Stomach (tissue), 9 donors: ENCODE measurements around the gene KCTD17. TPM values are rescaled to one million over a fixed set of nuclear protein-coding genes. Genes with fewer than 3 reads are reported as not detected.

Experiments
- DNase-seq, 2 donors: peaks; one replicate each; pipeline versions ENCODE4 v3.0.0 to v3.0.0-alpha.2; 2013 to 2019
- H3K27ac ChIP-seq, 5 donors: fragments of 200-600 bp in 4 of 5; sonication (generic) in 4 of 5; one replicate each; pipeline ENCODE4 v1.5.1; 2013 to 2019; ENCODE audit warnings: mild to moderate bottlenecking in 1 of 5, moderate library complexity in 1 of 5
- H3K27me3 ChIP-seq, 3 donors: fragments of 200-600 bp; sonication (generic); one replicate each; pipeline ENCODE4 v1.5.1; 2017 to 2019; ENCODE audit warnings: mixed run types in 1 of 3
- H3K36me3 ChIP-seq, 4 donors: fragments of 200-600 bp; sonication (generic); 1 replicate in 3 of 4; 2 replicates in 1 of 4; pipeline ENCODE4 v1.5.1; 2016 to 2019
- H3K4me1 ChIP-seq, 4 donors: fragments of 200-600 bp; sonication (generic); one replicate each; pipeline ENCODE4 v1.5.1; 2016 to 2019
- H3K4me3 ChIP-seq, 4 donors: fragments of 200-600 bp; sonication (generic) in 3 of 4; one replicate each; pipeline ENCODE4 v1.5.1; 2016 to 2019; ENCODE audit warnings: mild to moderate bottlenecking in 1 of 4
- H3K9me3 ChIP-seq, 4 donors: fragments of 200-600 bp; sonication (generic); one replicate each; pipeline ENCODE4 v1.5.1; 2016 to 2019
- CTCF ChIP-seq, 7 experiments: fragments of 450-650 bp in 4 of 7; fragments of 200-600 bp in 3 of 7; sonication (generic) in 3 of 7; IDR thresholded peaks; one replicate each; pipeline ENCODE4 v1.5.1; 2016 to 2019; ENCODE audit warnings: antibody characterized with exemption in 7 of 7, control low read depth in 2 of 7, mild to moderate bottlenecking in 1 of 7
- EP300 ChIP-seq: sonication (generic); formaldehyde crosslinking; IDR thresholded peaks from one replicate; pipeline ENCODE4 v1.6.1; 2017; ENCODE audit warnings: antibody characterized with exemption
- POLR2A ChIP-seq, 4 donors: fragments of 450-650 bp; IDR thresholded peaks; one replicate each; pipeline ENCODE4 v1.6.1; 2016; ENCODE audit warnings: antibody characterized with exemption in 4 of 4, control low read depth in 2 of 4, mild to moderate bottlenecking in 1 of 4, moderate library complexity in 1 of 4
- POLR2AphosphoS5 ChIP-seq, 3 donors: sonication (generic); formaldehyde crosslinking; IDR thresholded peaks; one replicate each; pipeline ENCODE4 v1.6.1; 2016; ENCODE audit warnings: antibody characterized with exemption in 3 of 3
- WGBS, 5 donors: extraction: QIAGEN DNeasy Blood & Tissue Kit in 3 of 5; methylation state at CpG; one replicate each; pipeline versions ENCODE4 v1.1.5 to v1.1.7; 2013 to 2018; 5-methylcytosine and 5-hydroxymethylcytosine counted together
- intact Hi-C: fragments of 100-400 bp; cut with DNase I; formaldehyde crosslinking; loops from one replicate; pipeline ENCODE4 v1.15.1; 2023; ENCODE audit warnings: low total_unique reads
- polyA plus RNA-seq, 3 donors: library from polyadenylated mRNA; stranded (reverse); fragments of 200-250 nt; gene quantifications; one replicate each; pipeline ENCODE4 v1.2.3, GENCODE V29; 2013
- total RNA-seq, 5 donors: library from RNA; depleted of rRNA; stranded (reverse); fragments of >200 nt; gene quantifications; one replicate each; pipeline versions ENCODE4 v1.1.0 to v1.2.3, GENCODE V29; 2014 to 2016
- donor health status: healthy with polysubstance abuse.
- donor health status: Bipolar disorder and iron deficiency.
- donor health status: healthy.

The KCTD17 gene
- total and polyA plus RNA-seq, 8 donors = 1.8 to 82.8 (median 9.2) TPM

DNA sequence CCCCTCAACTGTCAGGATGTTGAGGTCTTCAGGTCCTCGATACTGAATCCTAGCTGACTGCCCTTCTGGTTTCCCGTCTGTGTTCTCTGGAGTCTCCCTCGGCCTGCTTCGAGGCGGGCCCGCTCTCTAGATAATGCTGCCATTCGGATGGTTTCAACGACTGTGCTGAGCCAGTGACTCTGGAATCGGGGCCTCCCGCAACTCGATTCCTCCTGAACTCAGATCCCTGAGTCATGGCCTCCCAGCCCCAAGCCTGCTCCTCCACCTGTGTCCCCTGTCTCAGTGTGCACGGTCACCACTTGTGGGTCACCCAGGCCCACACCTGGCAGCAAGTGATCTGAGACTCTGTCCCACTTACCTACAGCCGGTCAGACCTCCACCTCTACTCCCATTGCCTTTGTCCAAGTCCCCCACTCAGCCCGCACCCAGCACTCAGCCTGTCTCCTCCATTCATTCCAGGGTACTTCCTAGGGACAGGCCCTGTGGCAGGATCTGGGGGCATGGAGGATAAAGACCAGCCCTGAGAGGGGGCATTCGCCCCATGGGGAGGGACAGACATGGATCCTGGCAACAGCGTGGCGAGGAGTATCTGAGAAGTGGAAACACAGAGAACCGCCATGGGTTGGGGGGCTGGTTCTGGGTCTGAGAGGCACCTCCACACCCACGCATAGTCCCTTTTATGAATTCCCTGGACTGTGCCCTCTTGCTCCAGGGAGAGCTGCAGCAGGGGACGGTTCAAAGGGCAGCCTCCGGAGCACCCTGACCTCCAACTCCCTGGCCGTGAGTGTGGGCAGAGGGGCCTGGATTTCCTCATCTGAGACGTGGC, 17.7 kb upstream of the KCTD17 start:
- Histone ChIP-seq H3K27ac (peak overlapping the region in 4 of 5 donors; percentile 72 to 89 (median 81)), H3K4me1 (peaks cover 13 to 40% (median 23%) of the 10 kb centered on the region in 4 donors), H3K36me3 (peaks cover 14 to 23% (median 21%) of the 10 kb centered on the region in 4 donors), H3K4me3 (no peak overlapping the region), H3K9me3 (no peaks in the 10 kb centered on the region), H3K27me3 (peaks cover 0 to 19% (median 9%) of the 10 kb centered on the region in 3 donors)
- DNase-seq = no peak
- intact Hi-C loops = no loop called here
- WGBS, 5 donors = 77 to 88% (median 84%) methylated on average over 21 to 23 of the region's 23 CpGs
- TF ChIP-seq POLR2AphosphoS5 (IDR thresholded peaks at IDR 0.05) (no peak), EP300 (no peak), CTCF (IDR thresholded peaks at IDR 0.05) (no peak), POLR2A (IDR thresholded peaks at IDR 0.05) (no peak)

GRCh38 chr22:37036655-37037377, 14.7 kb upstream of the KCTD17 start:
- intact Hi-C loops = no loop called here

DNA sequence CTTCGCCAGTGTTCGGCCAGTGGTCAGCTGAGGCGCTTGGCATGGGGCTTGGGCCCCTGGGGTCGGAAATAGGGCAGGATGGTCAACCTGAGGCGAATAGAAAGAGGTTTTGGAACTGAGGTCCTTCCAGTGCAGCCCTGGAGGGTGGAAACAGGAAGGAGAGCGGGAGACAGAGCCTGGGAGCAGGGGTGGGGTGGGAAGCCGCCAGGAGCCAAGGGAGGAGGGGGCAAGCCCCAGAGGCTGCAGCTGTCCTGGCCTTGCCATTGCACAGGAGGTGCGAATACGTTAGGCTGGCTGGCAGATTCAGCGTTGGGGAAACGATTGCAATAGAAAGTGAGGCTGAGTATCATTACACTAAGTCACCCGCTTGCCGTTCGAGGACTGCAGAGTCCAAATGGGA, 13.9 kb upstream of the KCTD17 start:
- H3K4me1 ChIP-seq = peaks cover 4 to 18% (median 11%) of the 10 kb centered on the region in 4 donors
- H3K36me3 ChIP-seq = no peaks in the 10 kb centered on the region
- peaks cover 0 to 19% (median 9%) of the 10 kb centered on the region in 3 donors for H3K27me3 ChIP-seq
- intact Hi-C loops = no loop called here
- no peak overlapping the region for H3K4me3 ChIP-seq
- H3K9me3 ChIP-seq = no peaks in the 10 kb centered on the region
- 63 to 80% (median 74%) methylated on average over 14 of the region's 14 CpGs for WGBS, 5 donors
- TF ChIP-seq EP300 (no peak), POLR2AphosphoS5 (IDR thresholded peaks at IDR 0.05) (no peak), POLR2A (IDR thresholded peaks at IDR 0.05) (no peak), CTCF (IDR thresholded peaks at IDR 0.05) (no peak)
- H3K27ac ChIP-seq = no peak overlapping the region
- no peak for DNase-seq

More at GRCh38 chr22:37036655-37037377, 14.7 kb upstream of the KCTD17 start:
- no peak overlapping the region for H3K4me3 ChIP-seq
- no peaks in the 10 kb centered on the region for H3K36me3 ChIP-seq
- peaks cover 13 to 26% (median 19%) of the 10 kb centered on the region in 4 donors for H3K4me1 ChIP-seq
- no peak overlapping the region for H3K27ac ChIP-seq
- no peak for DNase-seq
- H3K27me3 ChIP-seq = peaks cover 0 to 19% (median 9%) of the 10 kb centered on the region in 3 donors
- TF ChIP-seq EP300 (no peak), CTCF (IDR thresholded peaks at IDR 0.05) (no peak), POLR2AphosphoS5 (IDR thresholded peaks at IDR 0.05) (no peak), POLR2A (IDR thresholded peaks at IDR 0.05) (no peak)
- 87 to 91% (median 89%) methylated on average over 11 of the region's 11 CpGs for WGBS, 5 donors
- H3K9me3 ChIP-seq = no peaks in the 10 kb centered on the region

DNA sequence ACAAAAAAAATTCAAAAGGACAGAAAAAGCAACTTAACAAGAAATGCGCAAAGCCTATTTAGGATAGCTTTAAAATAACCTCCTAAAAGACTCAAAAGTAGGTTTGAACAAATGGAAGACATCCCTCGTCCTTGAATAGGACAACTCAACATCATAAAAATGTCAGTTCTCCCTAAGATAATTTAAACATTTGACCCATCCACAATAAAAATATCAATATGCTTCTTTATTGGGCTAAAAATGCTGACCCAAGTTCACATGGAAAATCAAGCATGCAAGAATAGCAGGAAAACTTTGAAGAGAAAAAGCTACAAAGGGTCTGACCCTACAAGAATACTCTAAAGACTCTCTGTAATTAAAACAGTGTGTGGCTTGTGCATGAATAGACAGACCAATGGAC, 12.1 kb upstream of the KCTD17 start:
- H3K27me3 ChIP-seq = peaks cover 0 to 26% (median 9%) of the 10 kb centered on the region in 3 donors
- WGBS, 5 donors = 86 to 94% (median 91%) methylated on average over 2 of the region's 2 CpGs
- no peak for DNase-seq
- H3K9me3 ChIP-seq = no peaks in the 10 kb centered on the region
- TF ChIP-seq CTCF (IDR thresholded peaks at IDR 0.05) (no peak), POLR2A (IDR thresholded peaks at IDR 0.05) (no peak), EP300 (no peak), POLR2AphosphoS5 (IDR thresholded peaks at IDR 0.05) (no peak)
- no peak overlapping the region for H3K27ac ChIP-seq
- H3K4me1 ChIP-seq = peaks cover 0 to 19% (median 12%) of the 10 kb centered on the region in 4 donors
- H3K4me3 ChIP-seq = no peak overlapping the region
- intact Hi-C loops = no loop called here
- H3K36me3 ChIP-seq = no peaks in the 10 kb centered on the region
